SKM-1 (cell line): ENCODE results near the gene ADAMTS13.
A peak's percentile ranks its signal among the peaks of the same experiment; 100 is the strongest.
"Not testable (repeated sequence)": the region's sequence is repeated elsewhere in the genome, so short reads cannot be mapped to it uniquely, and the experiment has no call there.

Experiments used
- DNase-seq: peaks from one replicate; lab custom pipeline; 2025; ENCODE audit not compliant: unreplicated experiment; lab: John Stamatoyannopoulos, UW

Gene ADAMTS13

DNA sequence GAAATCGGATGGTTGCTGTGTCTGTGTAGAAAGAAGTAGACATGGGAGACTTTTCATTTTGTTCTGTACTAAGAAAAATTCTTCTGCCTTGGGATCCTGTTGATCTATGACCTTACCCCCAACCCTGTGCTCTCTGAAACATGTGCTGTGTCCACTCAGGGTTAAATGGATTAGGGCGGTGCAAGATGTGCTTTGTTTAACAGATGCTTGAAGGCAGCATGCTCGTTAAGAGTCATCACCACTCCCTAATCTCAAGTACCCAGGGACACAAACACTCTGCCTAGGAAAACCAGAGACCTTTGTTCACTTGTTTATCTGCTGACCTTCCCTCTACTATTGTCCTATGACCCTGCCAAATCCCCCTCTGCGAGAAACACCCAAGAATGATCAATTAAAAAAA is 30.7 kb upstream of the ADAMTS13 start:
- not testable (repeated sequence) for DNase-seq

DNA sequence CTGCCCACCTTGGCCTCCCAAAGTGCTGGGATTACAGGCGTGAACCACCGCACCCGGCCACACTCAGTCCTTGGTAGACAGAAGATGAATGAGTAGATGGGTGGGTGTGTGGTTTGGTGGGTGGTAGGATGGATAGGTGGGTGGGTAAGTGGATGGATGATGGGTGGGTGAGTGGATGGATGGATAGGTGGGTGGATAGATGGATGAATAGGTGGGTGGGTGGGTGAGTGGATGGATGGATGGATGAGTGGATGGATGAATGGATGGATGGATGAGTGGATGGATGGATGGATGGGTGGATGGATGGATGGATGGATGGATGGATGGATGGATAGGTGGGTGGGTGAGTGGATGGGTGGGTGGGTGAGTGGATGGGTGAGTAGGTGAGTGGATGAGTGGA is 29.9 kb upstream of the ADAMTS13 start:
- DNase-seq: not testable (repeated sequence)

DNA sequence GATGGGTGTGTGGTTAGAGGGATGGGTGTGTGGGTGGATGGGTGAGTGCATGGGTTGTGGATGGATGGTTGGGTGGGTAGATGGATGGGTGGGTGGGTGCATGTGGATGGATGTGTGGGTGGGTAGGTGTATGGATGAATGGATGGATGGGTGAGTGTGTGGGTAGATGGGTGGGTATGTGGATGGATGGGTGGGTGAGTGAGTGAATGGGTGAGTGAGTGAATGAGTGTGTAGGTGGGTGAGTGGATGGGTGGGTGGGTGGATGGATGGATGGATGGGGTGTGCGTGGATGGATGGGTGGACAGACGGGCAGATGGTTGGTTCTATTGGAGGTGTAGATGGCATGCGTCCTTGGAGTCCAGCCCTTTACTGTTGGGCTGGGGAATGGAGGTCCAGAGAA is 28.8 kb upstream of the ADAMTS13 start:
- DNase-seq: no peak

DNA sequence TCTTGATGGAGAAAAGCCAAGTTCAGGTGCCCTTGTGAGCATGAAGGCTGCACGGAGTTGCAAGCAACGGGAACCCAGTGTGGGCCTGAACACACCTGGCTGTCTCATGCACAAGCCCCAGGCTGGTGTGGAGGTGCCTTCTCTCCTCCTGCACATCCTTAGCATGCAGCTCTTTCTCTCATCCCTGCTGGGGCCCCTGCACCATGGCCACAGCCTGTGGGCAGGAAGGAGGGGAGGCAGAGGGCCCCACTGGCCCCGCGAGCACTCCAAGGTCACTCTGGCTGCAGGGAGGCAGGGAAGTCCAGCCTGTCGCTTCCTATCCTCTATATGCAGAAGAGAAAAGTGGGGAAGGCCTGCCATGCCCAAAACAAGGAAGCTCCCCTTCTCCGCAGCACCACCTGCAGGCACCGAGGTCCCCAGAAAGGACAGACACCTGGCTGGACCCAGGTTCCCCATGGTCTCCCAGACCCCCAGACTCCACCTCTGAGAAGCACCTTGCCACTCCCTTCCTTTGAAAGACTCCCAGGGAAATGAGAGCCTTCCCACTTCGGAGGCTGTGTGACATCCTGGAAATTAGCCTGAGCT is 27.4 kb upstream of the ADAMTS13 start:
- DNase-seq: no peak

DNA sequence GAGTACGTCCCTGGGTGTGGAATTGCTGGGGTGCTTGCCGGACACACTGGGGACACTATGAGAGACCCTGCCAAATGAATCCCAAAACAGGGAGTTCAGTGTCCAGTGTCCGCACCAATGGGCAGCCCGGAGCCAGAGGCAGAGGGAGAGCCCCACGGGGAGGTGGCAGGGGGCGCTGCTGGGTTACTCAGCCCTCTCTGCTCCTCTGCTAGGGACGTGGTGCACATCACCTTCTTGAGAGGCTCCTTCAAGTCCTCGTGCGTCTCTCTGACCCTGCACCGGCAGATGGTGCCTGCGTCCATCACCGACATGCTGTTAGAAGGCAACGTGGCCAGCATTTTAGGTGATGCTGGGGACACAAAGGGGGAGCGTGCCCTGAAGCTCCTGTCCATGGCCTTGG is 25.2 kb upstream of the ADAMTS13 start:
- no peak for DNase-seq

DNA sequence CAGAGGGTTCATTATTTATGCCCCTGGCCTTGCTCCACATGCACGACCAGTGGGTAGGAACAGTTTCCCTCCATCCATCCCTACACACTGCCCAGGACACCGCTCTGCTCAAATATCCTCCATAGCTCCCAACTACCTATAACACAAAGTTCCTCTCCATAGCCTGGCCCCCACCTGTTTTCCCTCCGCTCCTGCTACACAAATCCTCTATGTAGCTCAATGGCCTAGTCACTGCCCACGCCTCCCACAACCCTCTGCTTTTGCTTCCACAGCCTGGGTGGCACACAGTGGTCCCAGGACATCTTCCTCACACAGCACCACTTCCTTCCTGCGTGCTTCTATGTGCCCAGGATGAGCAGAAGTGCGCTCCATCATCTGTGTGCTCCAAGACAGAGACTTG is 24.8 kb upstream of the ADAMTS13 start:
- DNase-seq: no peak

DNA sequence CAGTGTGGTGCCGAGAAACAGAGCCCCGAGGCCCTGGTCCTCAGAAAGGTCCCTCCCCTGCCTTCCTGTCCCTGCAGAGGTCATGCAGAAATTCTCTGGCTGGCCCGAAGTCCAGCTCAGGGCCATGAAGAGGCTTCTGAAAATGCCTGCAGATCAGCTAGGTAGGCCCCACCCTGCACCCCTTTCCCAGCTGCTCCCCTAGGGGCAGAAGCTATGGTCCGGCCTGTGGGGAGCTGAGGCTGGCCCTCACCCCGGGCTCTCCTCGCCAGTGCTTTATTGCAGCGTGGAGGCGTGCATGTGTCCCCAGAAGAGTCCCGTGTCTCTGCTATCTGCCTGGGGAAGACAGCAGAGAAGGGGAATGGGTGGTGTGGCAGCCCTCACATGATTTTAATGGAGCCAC is 24.3 kb upstream of the ADAMTS13 start:
- no peak for DNase-seq

DNA sequence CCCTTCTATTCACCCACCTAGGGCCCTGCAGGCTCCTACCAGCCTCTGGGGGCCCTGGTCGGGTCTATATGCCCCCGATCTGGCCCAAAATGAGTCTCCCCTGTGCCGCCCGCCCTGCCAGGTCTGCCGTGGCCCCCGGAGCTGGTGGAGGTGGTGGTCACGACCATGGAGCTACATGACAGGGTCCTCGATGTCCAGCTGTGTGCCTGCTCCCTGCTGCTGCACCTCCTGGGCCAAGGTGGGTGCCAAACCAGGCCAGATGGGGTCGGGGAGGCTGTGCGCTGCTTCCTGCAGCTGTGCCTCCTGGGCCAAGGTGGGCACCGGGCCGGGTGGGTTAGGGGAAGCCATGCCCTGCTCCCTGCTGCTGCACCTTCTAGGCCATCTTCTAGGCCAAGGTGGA is 21.9 kb upstream of the ADAMTS13 start:
- DNase-seq: no peak

DNA sequence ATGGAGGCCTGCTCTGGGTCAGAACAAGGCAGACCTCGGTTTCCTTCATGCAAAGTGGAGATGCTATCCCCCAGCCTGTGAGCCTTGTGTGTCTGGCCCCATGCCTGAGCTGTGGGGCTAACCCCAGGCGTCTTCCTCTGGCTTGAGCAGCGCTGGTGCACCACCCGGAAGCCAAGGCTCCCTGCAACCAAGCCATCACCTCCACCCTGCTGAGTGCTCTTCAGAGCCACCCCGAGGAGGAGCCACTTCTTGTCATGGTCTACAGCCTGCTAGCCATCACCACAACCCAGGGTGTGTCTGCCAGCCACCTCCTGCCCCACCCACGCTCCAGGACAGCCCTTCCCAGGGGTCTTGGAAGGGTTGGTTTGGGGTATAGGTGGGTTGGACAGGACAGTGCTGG is 20.6 kb upstream of the ADAMTS13 start:
- DNase-seq: no peak

DNA sequence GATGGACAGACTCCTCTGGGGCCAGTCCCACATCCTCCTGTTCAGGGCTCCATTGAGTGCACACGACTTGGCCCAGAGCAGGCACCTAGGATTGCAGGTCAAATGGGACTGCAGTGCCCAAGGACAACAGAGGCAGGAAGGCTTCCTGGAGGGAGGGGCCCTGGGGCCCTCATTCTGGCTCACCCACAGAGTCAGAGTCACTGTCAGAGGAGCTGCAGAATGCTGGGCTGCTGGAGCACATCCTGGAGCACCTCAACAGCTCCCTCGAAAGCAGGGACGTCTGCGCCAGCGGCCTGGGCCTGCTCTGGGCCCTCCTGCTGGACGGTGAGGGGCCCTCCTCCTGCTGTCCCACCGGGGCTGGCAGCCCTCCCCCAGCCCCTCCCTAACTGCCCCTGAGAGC is 19.5 kb upstream of the ADAMTS13 start:
- no peak for DNase-seq

DNA sequence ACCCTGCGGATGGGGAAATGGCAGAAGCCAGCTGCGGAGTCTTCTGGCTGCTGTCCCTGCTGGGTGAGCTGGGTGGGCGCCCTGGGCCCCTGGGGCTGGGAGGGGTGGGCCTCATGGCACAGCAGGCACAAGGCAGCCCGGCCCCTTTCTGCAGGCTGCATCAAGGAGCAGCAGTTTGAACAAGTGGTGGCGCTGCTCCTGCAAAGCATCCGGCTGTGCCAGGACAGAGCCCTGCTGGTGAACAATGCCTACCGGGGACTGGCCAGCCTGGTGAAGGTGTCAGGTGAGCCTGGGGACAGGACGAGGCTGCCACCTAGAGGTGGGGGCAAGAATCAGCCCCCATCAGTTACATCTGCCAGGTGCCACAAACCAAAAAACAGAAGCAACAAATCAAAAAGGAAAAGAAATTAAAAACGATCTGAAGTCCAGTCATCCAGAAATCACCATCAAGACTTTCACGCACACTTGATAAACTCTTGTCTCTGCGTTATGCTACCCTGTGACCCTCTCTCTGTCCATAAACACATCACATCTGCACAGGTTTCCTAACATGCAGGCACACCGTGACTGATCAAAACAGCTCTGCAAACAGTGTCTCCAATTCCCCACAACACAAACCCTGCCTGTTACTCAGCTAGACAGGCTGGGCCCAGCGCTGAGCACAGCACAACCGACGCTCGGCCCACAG is 18.3 kb upstream of the ADAMTS13 start:
- DNase-seq: no peak

DNA sequence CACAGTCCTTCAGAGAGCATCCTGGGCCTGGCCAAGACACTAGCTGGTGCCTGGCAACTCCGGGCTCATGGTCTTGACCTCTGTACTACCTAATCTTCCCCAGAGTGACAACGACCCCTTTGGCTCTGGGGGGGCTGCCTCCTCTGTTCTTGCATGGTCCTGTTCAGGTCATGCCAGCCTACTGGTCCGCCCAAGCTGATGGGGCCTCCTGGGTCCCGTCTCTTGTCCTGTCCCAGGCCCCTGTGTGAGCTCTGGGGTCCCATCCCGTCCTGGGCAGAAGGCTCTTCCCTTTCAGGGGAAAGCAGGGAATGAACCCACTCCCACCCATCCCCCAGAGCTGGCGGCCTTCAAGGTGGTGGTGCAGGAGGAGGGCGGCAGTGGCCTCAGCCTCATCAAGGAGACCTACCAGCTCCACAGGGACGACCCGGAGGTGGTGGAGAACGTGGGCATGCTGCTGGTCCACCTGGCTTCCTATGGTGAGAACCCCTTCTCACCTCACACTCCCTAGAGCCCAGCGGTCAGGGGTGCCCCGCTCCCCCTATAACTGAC is 17.6 kb upstream of the ADAMTS13 start:
- no peak for DNase-seq

DNA sequence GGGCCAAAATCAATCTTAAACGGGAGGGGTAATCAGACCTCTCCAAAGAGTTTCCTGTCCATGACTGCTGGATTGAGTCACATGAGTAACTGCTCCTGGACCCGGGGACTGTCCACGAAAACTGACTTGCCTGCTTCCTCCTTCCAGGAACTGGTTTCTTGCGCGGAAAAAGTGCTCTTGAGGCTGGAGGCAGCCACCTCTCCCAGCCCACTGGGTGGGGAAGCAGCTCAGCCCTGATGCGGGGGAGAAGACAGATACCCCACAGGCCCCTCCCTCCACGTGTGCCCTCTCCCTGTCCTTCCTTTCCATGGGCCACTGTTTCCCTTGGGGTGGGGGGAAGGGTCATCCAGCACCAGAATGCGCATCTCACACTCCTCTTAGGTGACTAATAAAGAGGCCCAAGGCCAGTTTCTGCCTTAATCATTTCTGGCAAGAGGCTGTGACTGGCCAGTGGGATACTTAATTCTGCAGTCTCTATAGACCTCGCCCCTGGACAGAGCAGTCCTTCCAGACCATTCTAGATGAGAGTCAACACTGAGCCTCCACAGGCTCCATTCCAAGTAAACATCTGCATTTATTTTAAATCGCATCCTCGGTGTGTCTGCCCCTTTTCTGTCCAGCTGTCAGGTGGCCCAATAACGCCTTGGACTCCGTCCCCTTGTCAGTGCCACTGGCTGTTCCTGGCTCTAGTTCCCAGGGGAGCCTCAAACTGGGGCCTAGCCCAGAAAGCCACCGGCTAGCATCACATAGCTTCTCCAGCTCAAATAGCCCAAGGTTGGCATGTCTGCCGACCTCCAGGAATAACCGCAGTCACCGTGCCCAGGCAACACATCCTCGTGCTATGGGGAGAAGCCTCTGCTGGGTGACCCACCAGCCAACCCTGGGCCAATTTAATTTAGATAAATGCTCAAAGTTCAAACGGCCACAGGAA is 16.4 kb upstream of the ADAMTS13 start:
- no peak for DNase-seq

DNA sequence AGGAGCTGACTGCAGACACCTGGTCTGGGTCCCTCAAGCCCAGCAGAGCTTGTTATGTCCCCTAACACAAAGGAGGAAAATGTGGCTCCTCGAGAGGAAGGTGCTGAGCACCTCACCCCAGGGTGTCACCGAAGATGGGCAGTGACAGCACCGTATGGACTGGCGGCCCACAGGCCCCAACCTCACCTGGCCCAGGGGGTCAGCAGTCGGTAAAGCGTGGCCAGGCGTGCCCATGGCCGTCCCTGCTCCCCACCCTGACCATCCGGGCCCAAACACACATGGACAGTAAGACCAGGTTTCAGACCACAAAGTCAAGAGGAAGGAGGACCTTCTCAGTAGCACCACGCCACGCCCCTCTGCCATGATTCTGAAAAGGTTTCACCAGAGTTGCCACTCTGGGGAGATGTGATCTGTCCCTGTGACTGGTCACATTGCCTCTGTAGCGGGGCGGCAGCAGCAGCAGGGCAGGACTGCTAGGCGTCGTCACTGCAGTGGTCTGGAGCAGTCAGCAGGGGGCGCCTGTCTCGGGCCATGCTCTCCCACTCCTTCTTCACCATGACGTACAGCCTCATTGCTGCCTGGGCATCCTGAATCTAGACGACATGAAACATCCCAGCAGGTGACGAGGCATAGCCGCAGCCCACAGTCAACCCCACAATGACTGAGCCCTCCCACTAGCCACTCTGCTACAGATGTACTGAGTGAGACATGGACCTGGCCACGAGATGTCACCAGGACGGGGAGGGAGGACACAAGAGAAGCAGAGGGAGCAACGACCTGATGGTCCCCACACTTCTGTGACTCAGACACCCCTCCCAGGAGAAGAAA is 15.5 kb upstream of the ADAMTS13 start:
- peak; percentile 69 for DNase-seq

DNA sequence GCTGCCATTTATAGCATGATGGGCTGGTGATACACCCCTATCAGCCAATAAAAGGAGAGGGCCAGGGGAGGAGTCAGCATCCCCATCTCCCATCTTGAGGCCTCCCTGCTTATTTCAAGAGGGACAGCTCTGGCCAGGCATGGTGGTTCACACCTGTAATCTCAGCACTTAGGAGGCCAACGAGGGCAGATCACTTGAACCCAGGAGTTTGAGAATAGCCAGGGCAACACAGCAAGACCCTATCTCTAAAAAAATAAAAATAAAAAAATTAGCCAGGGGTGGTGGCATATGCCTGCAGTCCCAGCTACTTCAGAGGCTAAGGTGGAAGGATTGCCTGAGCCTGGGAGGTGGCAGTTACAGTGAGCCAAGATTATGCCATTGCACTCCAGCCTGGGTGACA is 14.1 kb upstream of the ADAMTS13 start:
- no peak for DNase-seq

DNA sequence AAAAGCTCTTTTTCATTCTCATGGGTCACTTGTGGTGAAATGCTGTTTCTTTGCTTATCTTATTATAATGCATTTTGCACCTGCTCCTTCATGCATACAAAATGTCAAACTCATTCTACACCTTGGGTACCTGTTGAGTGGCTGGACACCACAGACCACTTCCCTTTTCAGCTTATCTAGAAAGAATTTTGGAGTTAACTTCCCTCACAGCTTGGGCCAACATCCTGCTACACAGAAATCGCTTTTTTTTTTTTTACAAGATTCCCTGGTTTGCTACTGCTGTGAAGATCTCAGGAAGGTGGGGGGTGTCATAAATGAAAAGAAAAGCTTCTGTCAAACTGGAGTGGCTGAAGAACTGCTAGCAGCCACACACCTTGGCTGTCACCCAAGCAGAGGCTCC is 7.0 kb upstream of the ADAMTS13 start:
- no peak for DNase-seq

DNA sequence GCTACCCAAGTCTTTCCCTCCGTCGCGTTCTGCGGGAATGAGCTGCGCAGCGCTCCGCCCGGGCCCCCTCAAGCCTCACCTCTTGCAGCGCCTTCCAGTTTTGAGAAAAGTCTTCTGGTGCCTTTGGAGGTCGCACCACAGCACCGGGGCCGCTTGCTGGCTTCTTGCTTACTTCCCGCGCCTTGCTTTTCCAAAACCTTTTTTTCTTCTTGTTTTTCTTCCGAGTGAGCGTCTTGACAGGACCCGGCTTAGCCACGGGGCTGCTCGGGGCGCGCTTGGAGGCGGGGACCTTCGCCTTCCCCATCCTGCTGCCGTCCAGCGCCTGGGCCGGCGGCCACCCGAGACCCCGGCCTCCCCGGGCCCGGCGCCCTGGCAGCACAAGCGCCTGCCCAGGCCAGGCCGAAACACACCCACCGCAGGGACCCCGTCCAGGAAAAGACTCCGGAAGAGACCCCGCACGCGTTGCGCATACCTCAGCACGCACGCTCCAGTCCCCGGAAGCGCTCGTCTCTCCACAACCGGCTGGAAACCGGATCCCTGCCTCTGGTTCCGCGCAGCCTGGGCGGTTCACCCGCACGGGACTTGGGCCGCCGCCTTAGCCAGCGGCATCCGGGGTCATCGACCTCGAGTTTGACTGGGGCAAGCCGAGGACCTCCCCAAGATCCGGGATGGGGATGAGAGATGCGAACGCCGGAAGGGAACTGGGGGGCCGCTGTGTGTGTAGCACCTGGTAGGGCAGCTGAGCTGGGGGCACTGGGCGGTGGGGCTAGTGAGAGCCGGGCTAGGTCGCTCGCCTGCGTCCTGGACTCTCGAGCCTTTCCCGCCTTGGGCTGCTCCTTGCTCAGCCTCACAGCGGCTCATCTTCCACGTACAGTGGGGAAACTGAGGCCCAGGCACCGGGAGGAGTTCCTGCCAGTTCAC is 4.4 kb upstream of the ADAMTS13 start, which contains the start of gene REXO4:
Gene REXO4 (minus strand): TSS at position 470 of the 921 bp plus-strand sequence. CDS start 166 bp downstream, at position 304.
- DNase-seq: peak; percentile 56

DNA sequence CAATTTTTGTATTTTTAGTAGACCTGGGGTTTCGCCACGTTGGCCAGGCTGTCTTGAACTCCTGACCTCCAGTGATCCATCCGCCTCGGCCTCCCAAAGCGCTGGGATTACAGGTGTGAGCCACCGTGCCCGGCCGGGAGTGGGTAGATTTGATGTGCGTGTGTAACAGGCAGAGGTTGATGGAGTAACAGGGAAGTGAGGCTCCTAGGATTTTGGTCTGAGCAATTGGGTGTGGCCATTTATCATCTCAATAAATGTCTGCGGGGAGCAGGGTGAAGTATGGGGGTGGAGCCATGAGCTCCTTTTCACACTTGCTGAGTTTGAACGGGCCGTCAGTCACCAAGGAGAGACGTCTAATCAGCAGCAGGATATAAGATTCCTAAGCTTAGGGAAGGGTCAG is 3.2 kb upstream of the ADAMTS13 start:
- no peak for DNase-seq

DNA sequence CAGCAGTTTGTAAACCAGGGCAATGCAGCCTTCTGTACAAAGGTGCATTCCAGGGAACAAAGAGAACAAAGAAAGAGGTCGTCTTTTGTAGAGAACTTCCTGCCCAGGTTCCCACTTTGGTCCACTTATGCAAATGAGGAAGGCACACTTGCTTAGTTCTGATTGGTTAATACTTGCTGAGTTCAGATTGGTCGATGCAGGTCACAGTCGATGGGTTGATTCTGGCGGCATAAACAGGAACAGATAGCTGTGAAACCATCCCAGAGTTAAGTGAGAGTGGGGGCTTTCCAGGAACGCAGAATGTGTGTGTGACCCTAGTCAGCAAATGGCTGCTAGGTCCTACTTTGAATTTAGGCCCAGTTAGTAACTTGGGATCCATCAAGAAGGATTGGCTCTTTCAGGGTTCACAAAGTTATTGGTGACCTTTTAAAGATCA is 1.8 kb upstream of the ADAMTS13 start:
- DNase-seq: no peak

DNA sequence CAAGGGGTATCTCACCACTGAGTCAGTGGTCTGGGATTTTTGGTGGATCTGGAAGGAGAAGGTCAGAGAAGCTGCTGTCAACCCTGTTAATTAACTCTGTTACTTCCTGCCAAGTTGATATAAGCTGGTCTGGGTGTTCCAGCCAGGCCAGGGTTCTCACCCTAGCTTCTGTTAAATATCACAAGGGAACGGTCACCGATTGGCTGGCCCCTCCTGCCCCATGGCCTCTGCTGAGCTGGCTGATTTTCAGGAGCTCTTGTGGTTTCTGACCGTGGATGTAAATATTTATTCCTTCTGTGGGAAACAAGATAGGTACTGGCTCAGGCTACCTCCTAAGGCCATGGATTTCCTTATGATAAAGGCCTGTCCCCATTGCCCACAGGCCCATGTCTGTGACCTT is 1.0 kb downstream of the ADAMTS13 start:
- no peak for DNase-seq
